GM12801 (cell line): Measurements from ENCODE around the gene PROC.

Experiments
- CTCF ChIP-seq: IDR thresholded peaks from one replicate; pipeline ENCODE4 v1.5.1; 2011; ENCODE audit warnings: control low read depth; ENCODE audit not compliant: insufficient read length; ENCODE audit errors: extremely low read depth

The PROC gene

GRCh38 chr2:127428057-127428814, 10.0 kb downstream of the PROC start:
- TF ChIP-seq CTCF, result no peak

GRCh38 chr2:127428815-127429109, 10.5 kb downstream of the PROC start:
- no peak for TF ChIP-seq CTCF

GRCh38 chr2:127429291-127429690, 11.1 kb downstream of the PROC start:
- no peak for TF ChIP-seq CTCF

- TF ChIP-seq CTCF, result no peak
Observed at GRCh38 chr2:127429844-127430425, 11.7 kb downstream of the PROC start.

- no peak for TF ChIP-seq CTCF
Observed at GRCh38 chr2:127431408-127432023, 13.3 kb downstream of the PROC start.

- TF ChIP-seq CTCF, result no peak
Observed at GRCh38 chr2:127434515-127434914, 16.3 kb downstream of the PROC start.

GRCh38 chr2:127437056-127437455, 18.8 kb downstream of the PROC start:
- TF ChIP-seq CTCF, result no peak
